ENCODE measurements around the gene ZBTB16.

ZBTB16 gene

DNA sequence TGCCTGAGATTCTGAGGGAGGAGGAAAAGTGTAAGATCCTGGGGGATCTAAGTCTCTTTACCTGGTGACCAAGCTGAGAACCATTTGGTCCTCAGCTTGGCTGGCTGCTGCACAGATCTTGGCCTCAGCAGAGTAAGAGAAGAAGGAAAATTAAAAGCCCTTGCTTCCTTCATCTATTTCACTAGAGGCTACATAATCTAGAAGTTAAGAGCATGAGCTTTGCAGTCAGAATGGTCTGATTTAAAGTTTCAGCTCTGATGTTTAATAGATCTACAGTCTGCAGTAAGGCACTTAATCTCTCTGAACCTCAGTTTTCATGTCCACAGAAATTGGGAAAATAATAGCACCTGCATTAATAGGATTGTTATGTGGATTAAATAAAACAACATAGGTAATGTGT lies 3.1 kb upstream of the ZBTB16 start:
- in situ Hi-C loops (cut with MboI; ENCODE audit: low pct_unique_long_range_greater_than_20kb, low sequenced_read_pairs, unreplicated experiment): no loop called here
- no peak for DNase-seq (ENCODE audit: low spot score)
- TF ChIP-seq CTCF (IDR thresholded peaks at IDR 0.05; ENCODE audit: extremely low read depth, insufficient read depth, missing control alignments): no peak

DNA sequence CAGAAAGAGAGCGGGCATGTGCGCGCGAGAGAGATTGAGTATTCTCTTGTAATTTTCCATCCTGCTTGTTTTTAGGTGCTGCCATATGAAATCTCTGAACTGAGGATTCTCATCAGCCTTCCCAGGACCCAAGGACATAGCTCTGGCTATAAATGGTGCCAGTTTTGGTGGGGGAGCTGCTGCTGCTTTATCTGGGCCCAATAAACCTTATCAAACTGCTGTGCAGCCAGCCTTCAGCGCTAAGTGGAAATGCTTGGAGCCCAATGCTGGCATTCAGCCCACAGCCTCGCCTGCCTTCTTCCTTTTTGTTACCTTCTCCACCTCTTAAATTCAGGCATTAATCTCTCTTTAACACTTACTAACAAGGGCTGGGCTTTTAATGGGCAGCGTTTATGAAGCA lies 2.4 kb upstream of the ZBTB16 start:
- no peak for TF ChIP-seq CTCF (IDR thresholded peaks at IDR 0.05; ENCODE audit: extremely low read depth, insufficient read depth, missing control alignments)
- in situ Hi-C loops (cut with MboI; ENCODE audit: low pct_unique_long_range_greater_than_20kb, low sequenced_read_pairs, unreplicated experiment): no loop called here

DNA sequence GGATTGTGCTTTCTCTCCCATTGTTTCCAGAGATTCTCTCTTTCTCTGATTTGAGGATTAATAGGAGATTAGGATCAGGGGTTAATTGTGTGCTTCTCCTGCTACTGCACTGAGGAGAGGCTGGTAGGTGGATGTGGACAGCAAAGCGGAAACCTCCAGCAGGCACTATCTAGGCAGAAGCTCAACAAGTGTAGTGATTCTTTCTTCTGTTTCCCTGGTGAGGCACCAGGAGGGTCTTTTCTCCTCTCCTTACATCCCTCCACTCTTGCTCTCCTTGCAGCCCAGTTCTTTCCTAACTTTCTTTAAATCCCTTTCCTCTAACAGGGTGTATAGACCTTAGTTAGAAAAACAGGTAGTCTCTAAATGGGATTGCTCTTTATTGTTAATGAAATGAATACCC lies 1.9 kb upstream of the ZBTB16 start:
- no peak for TF ChIP-seq CTCF (IDR thresholded peaks at IDR 0.05; ENCODE audit: extremely low read depth, insufficient read depth, missing control alignments)
- DNase-seq (ENCODE audit: low spot score): no peak
- in situ Hi-C loops (cut with MboI; ENCODE audit: low pct_unique_long_range_greater_than_20kb, low sequenced_read_pairs, unreplicated experiment): no loop called here

More for the DNA sequence above, 2.4 kb upstream of the ZBTB16 start:
- DNase-seq (ENCODE audit: low spot score): no peak

DNA sequence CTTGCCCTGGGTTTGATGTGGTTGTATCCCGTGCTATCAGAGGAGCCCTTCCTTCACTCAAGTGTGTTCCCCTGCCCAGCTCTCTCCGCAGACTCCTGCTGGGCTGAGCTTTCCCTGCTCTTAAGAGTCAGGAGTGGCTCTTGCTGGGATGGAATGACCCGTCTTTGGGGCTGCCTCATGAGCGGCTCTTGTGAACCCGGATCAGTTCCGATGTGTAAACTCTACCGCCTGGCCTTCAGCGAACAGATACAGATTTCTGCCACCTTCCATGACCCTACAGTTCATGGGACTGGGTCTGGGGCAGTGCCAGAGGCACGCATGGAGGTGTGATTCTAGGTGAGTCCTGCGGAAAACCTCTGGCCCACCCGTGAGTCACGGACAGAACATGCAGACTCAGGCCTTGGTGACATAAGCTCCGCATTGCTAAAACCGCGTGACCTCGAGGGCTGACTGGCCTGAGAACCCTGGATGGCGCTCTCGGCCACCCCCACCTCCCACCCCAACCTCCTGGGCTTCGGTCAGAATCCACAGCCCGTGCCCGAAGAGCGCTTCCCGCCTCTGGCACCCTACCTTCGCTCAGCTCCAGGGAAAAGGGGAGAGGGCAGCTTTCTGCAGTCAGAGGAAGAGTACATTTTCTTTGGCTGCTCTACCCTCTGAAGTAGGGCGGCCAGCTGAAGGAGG lies 1.3 kb upstream of the ZBTB16 start:
- in situ Hi-C loops (cut with MboI; ENCODE audit: low pct_unique_long_range_greater_than_20kb, low sequenced_read_pairs, unreplicated experiment): no loop called here
- no peak for DNase-seq (ENCODE audit: low spot score)
- TF ChIP-seq CTCF (IDR thresholded peaks at IDR 0.05; ENCODE audit: extremely low read depth, insufficient read depth, missing control alignments): no peak

- no peak for DNase-seq (ENCODE audit: low spot score)
- TF ChIP-seq CTCF (IDR thresholded peaks at IDR 0.05; ENCODE audit: extremely low read depth, insufficient read depth, missing control alignments): no peak
- in situ Hi-C loops (cut with MboI; ENCODE audit: low pct_unique_long_range_greater_than_20kb, low sequenced_read_pairs, unreplicated experiment): no loop called here
These were observed 637 bp upstream of the ZBTB16 start for GRCh38 chr11:114058871-114059277.

GRCh38 chr11:114059984-114060391 lies 477 bp downstream of the ZBTB16 start:
- DNase-seq (ENCODE audit: low spot score): peak; percentile 38
- in situ Hi-C loops (cut with MboI; ENCODE audit: low pct_unique_long_range_greater_than_20kb, low sequenced_read_pairs, unreplicated experiment): no loop called here
- TF ChIP-seq CTCF (IDR thresholded peaks at IDR 0.05; ENCODE audit: extremely low read depth, insufficient read depth, missing control alignments): no peak
